Nephron progenitor cell (in vitro differentiated cells): ENCODE data around the gene ARHGEF4.
A peak's percentile ranks its signal among the peaks of the same experiment; 100 is the strongest.

Experiments
- DNase-seq: peaks from one replicate; pipeline ENCODE4 v3.0.0; 2021
- H3K27ac Mint-ChIP-seq: 2 replicates; pipeline ENCODE4 v1.8.0; 2021; ENCODE audit warnings: mild to moderate bottlenecking, moderate library complexity, mixed read lengths
- H3K27me3 Mint-ChIP-seq: 2 replicates; pipeline ENCODE4 v1.8.0; 2021; ENCODE audit warnings: mild to moderate bottlenecking, low read depth, mixed read lengths; ENCODE audit not compliant: poor library complexity
- H3K36me3 Mint-ChIP-seq: 2 replicates; pipeline ENCODE4 v1.8.0; 2021; ENCODE audit warnings: low read depth, mixed read lengths
- H3K4me1 Mint-ChIP-seq: 2 replicates; pipeline ENCODE4 v1.8.0; 2021; ENCODE audit warnings: mixed read lengths
- H3K4me3 Mint-ChIP-seq: 2 replicates; pipeline ENCODE4 v1.8.0; 2021; ENCODE audit warnings: mild to moderate bottlenecking, moderate library complexity, mixed read lengths
- H3K9me3 Mint-ChIP-seq: 2 replicates; pipeline ENCODE4 v1.8.0; 2021; ENCODE audit warnings: mild to moderate bottlenecking, moderate library complexity, mixed read lengths
- CTCF ChIP-seq: fragments of 200-600 bp; sonication (generic); IDR thresholded peaks from 2 replicates; pipeline ENCODE4 v1.5.0; 2021; ENCODE audit warnings: antibody characterized with exemption

ARHGEF4 gene

GRCh38 chr2:131040661-131041401 lies 204.1 kb downstream of the ARHGEF4 start:
- Mint-ChIP-seq H3K36me3 (no peaks in the 10 kb centered on the region), H3K4me3 (no peak overlapping the region), H3K4me1 (peaks cover 31% of the 10 kb centered on the region), H3K9me3 (no peaks in the 10 kb centered on the region), H3K27me3 (peaks cover 30% of the 10 kb centered on the region), H3K27ac (no peak overlapping the region)
- TF ChIP-seq CTCF, result no peak
- no peak for DNase-seq

- Mint-ChIP-seq H3K27ac (no peak overlapping the region), H3K9me3 (no peaks in the 10 kb centered on the region), H3K4me1 (peaks cover 24% of the 10 kb centered on the region), H3K4me3 (no peak overlapping the region), H3K36me3 (peaks cover under 1% of the 10 kb centered on the region), H3K27me3 (peaks cover 24% of the 10 kb centered on the region)
- no peak for DNase-seq
- no peak for TF ChIP-seq CTCF
Measured at GRCh38 chr2:131041402-131042147, 204.9 kb downstream of the ARHGEF4 start.

GRCh38 chr2:131042148-131042775 lies 205.5 kb downstream of the ARHGEF4 start:
- H3K4me3 Mint-ChIP-seq, result no peak overlapping the region
- no peak overlapping the region for H3K27ac Mint-ChIP-seq
- no peaks in the 10 kb centered on the region for H3K9me3 Mint-ChIP-seq
- H3K27me3 Mint-ChIP-seq, result peaks cover 17% of the 10 kb centered on the region
- H3K4me1 Mint-ChIP-seq, result peaks cover 18% of the 10 kb centered on the region
- H3K36me3 Mint-ChIP-seq, result peaks cover 4% of the 10 kb centered on the region
- TF ChIP-seq CTCF, result no peak
- DNase-seq, result no peak

- Mint-ChIP-seq H3K4me1 (peaks cover 11% of the 10 kb centered on the region), H3K9me3 (no peaks in the 10 kb centered on the region), H3K4me3 (no peak overlapping the region), H3K27me3 (peaks cover 6% of the 10 kb centered on the region), H3K27ac (peak overlapping the region; percentile 48), H3K36me3 (peaks cover 8% of the 10 kb centered on the region)
- DNase-seq, result no peak
- no peak for TF ChIP-seq CTCF
Measured at GRCh38 chr2:131043199-131044074, 206.7 kb downstream of the ARHGEF4 start.

GRCh38 chr2:131044075-131044756 lies 207.5 kb downstream of the ARHGEF4 start:
- peaks cover 11% of the 10 kb centered on the region for H3K4me1 Mint-ChIP-seq
- H3K27ac Mint-ChIP-seq, result peak overlapping the region; percentile 48
- TF ChIP-seq CTCF, result no peak
- H3K9me3 Mint-ChIP-seq, result no peaks in the 10 kb centered on the region
- H3K36me3 Mint-ChIP-seq, result peaks cover 14% of the 10 kb centered on the region
- no peak for DNase-seq
- no peak overlapping the region for H3K4me3 Mint-ChIP-seq
- peaks cover 4% of the 10 kb centered on the region for H3K27me3 Mint-ChIP-seq
